22Rv1 (cell line): ENCODE data around the gene TARBP2.

Experiments used
- CTCF ChIP-seq: fragments of 450-650 bp; IDR thresholded peaks from 2 replicates; pipeline ENCODE4 v1.5.1; 2017; ENCODE audit warnings: mild to moderate bottlenecking
- ZFX ChIP-seq: fragments of 450-650 bp; IDR thresholded peaks from 2 replicates; pipeline ENCODE4 v1.6.1; 2017; ENCODE audit warnings: antibody characterized with exemption, borderline replicate concordance

- no peak for TF ChIP-seq CTCF
- no peak for TF ChIP-seq ZFX
Measured at GRCh38 chr12:53501615-53502181, 615 bp downstream of the TARBP2 start.
